Head of caudate nucleus (tissue), 42 donors: ENCODE measurements around the gene RPLP2.

Source experiments
- DNase-seq, 42 donors: peaks; one replicate each; pipeline versions ENCODE4 v3.0.0 to v3.0.0-alpha.2; 2020 to 2021; ENCODE audit warnings: mixed read lengths in 7 of 42
- intact Hi-C: fragments of 100-400 bp; cut with DNase I; formaldehyde crosslinking; loops from one replicate; pipeline ENCODE4 v1.15.0; 2022

Gene RPLP2

DNA sequence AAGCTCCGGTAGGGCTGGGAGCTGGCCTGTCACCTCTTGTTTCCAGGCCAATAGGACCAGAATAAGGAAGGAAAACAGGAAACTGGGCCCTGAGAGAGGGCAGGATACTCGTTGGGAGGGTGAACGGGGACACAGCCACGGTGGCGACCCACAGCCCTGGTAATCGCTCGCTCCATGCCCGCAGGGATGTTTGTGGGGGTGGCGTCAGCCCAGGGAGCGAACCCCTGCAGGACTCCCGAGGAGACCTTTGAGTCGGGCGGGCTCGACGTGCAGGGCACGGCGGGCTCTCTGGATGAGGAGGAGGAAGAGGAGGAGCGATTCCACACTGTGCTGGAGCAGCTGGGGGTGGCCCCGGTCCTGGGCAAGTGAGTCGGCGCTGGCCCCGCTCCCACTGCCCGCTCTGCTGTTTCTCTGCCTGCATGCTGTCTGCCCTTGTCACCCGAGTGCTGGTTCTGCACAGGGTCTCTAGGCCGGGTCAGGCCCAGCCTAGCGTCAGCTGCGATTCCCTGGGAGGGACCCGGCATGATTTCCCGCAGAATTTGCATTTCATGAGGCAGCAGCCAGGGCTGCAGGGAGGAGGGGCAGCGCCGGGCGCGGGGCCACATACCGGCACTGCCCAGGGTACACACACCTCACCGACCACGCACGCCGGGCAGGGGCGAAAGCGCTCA lies 19.5 kb downstream of the RPLP2 start:
- peak in 1 of 42 donors; percentile 54 for DNase-seq
- intact Hi-C loops = no loop called here

DNA sequence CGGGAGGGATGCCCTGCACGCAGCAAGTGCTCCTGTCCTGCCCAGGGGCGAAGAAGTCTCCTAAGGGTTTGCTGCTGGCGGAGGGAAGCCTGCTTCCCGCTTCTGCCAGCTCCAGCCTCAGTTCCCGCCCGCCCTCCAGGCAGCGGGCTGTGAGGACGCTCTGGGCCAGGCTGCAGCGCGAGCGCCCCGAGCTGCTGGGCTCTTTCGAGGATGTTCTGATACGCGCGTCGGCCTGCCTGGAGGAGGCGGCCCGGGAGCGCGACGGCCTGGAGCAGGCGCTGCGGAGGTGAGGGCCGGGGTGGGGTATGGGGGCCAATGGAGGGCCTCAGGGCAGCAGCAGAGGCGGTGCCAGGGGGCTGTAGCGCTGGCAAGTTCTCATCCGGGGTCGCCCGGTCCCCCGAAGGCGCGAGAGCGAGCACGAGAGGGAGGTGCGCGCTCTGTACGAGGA lies 20.1 kb downstream of the RPLP2 start:
- intact Hi-C loops = no loop called here
- DNase-seq = no peak

DNA sequence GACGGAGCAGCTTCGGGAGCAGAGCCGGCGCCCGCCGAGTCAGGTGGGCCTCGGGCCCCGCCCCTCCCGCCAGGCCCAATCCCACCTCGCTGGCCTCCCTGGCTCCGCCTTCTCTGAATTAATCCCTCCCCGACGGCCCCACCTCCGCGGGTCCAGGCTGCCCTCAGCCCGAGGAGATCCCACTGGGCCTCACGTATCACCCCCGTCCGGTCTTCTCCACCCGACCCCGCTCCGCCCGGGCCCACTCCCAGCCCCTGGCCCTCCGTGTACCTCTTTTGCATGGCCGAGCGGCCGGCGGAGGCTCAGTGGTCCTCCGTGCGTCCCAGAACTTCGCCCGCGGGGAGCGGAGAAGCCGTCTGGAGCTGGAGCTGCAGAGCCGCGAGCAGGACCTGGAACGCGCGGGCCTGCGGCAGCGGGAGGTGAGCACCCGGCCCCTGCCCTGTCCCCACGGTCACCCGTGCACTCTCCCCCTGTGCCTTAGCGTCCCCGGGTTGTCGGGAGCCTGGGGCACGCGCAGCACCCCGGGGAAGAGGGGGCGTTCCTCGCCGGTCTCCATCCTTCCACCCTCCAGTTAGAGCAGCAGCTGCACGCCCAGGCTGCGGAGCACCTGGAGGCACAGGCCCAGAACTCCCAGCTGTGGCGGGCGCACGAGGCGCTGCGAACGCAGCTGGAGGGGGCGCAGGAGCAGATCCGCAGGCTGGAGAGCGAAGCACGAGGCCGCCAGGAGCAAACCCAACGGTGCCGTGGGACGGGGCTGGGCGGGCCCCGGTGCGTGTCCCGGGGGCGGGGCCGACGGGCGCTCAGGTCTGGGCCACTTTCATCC lies 20.7 kb downstream of the RPLP2 start:
- intact Hi-C loops = no loop called here
- DNase-seq = peak in 37 of 42 donors; percentile 48 to 82 (median 70)

DNA sequence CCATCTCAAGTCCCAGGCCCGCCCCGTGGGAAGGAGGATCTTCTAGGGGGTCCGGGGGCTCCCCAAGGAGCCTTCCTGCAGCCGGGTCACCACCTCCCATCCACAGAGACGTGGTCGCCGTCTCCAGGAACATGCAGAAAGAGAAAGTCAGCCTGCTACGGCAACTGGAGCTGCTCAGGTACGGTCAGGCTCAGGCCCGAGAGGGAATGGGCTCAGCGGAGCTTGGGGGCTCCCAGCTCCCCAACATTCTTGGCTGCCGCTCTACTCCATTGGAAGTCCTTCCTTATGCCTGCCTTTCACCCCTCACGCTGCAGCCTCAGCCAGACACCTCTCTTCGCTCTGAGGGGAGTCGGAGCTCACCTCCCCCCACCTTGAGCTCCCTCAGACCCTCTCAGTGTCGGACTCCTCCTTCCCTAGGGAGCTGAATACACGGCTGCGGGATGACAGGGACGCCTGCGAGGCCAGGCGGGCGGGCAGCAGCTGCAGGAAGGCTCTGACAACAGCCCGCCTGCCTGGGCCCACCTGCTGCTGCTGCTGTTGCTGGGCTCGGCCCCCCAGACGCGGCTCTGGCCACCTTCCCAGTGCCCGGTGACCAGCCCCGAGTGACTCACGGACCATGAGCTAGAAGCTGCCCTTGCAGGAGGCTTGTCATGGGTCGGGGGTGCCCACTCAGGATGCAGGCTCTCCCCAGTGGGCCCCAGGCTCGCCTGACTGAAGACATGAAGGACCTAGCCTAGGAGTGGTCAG lies 21.5 kb downstream of the RPLP2 start:
- intact Hi-C loops = no loop called here
- DNase-seq = no peak

DNA sequence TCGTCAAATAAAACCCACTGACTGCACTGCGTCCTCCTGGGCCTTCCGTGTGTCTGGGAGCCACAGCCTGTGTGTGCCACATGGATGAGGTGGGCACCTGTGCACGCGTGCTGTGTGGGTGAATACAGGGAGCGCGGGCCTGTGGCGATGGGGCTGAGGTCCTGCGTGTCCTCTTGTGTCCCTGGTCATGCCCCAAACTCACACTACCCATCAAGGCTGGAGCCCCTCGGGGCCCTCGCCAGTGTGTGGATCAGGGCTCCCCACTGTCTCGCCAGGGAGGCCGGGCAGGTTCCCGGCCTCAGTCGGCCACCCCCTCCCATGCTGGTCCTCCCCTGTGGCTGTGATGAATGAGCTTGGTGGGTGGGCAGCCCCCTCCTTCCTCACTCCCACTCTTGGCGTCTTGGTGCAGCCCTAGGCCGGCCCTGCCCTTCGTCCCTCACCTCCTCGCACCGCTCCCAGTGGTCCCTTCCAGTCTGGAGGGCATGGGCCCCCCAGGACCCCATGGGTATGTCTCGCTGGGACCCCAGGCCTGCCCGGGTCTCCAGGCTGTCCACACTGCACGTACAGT lies 22.3 kb downstream of the RPLP2 start:
- intact Hi-C loops = no loop called here
- no peak for DNase-seq

DNA sequence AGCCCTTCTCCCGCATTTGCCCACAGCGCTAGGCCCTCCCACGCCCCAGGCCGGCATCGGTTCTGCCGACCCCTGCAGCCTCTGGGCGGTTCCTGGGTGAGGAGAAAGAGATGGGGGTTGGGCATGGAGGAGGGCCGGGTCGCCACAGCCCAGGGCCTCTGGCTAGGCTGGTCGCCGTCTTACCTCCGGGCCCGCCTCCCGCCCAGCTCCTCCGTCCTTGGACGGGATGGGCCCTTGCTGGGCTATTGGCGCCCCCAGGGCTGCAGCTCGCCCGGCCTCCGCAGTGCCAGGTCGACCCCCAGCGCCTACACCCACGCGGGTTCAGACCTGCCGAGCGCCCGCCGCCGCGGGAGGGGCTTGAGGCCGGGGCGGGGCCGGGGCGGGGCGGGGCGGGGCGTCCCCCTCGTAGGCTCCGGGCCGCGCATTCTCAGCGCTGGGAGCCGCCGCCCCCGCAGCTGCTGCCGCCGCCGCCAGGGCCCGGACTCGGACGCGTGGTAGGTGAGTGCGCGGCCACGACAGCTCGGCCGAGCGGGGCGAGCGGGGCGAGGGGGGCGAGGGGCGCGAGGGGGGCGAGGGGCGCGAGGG lies 22.9 kb downstream of the RPLP2 start, which contains the start of gene CD151:
Gene CD151 (plus strand): TSS at position 424 of the 585 bp plus-strand sequence. CDS start 3,118 bp downstream, outside the sequence.
- peak in 16 of 42 donors; percentile 27 to 66 (median 50) for DNase-seq
- intact Hi-C loops = no loop called here

DNA sequence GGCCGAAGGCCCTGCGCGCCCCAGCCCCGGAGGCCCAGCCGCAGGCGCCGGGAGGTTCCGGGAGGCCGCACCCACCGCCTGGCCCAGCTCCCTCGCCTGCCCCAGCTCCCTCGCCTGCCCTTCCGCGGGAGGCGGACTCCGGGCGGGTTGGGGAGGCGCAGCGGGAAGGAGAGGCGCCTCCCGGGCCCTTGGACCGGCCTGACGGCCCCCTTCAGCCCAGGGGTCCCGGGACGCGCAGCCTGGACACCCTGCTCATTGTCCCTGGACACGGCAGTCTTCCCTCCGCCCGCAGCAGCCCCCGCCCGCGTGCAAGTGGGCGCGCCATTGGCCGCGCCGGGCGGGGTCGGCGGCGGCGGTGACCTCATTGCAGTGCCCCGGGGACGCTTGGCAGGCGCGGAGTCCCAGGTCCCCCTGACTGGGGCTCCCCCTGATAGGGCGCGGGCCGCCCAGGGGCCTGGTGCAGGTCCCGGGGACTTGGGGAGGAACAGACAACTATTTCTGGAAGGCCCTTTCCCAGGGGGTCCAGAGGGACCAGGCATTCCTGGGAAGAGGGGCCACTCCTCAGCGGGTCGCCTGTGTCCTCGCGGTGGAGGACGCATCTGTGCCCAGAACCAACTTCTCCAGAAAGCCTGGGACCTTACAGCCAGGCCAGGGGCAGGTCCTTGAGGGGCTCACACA lies 23.5 kb downstream of the RPLP2 start:
- intact Hi-C loops = no loop called here
- peak in 1 of 42 donors; percentile 37 for DNase-seq

DNA sequence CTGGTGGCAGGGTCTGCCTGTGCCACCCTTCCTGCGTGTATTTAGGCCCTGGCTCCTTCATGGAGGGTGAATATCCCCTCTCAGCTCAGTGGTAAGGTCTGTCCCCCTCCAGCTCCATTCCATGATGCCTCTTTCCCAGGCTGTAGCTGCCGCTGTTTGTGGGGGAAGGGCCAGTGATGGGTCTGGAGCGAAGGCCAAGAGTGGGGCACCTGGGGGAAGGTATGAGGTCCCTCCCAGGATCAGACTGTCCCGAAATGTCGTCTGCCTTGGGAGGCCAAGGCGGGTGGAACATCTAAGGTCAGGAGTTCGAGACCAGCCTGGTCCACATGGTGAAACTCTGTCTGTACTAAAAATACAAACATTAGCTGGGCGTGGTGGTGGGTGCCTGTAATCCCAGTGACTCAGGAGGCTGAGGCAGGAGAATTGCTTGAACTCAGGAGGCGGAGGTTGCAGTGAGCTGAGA lies 24.1 kb downstream of the RPLP2 start:
- intact Hi-C loops = no loop called here
- DNase-seq = no peak

DNA sequence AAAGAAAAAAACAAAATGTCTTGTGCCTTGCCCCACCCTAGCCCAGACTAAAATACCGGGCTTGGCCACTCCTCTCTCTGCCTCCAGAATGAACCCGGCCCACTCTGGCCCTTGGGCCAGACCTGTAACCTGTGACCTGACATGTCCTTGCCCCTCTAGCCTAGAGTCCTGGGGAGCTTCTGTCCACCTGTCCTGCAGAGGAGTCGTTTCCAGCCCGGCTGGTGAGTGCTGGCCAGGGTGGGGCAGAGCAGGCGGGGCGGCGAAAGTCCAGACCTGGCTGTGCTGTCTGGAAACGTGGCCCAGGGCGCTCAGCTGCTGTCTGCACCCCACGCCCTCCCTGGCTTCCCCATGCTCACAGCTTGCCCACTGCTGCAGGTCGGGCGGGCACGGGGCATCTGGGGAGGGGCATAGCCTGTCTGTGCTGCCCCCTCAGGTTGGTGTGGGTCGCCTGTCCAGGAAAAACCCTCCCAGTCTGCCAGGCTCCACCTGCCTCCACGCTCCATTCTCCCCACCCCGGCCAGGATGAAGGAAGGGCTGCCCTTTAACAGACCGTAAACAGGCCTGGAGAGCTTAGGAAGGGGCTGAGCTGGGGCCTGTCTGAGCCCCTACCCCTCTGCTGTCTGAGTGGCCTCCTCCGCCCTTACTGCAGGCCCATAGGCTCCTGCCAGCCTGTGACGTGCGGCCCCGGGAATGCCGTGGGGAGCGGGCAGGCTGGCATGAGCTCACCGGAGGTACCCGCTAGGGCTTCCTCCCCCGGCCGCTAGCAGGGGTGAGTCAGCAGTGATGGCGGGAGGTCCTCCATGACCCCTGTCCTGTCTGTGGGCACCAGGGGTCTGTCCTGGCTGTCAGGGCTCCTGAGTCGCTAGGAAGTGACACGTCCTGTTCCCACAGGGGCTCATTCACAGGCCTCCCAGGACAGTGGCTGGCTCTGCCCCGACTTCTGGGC lies 24.9 kb downstream of the RPLP2 start:
- DNase-seq = peak in 8 of 42 donors; percentile 41 to 79 (median 58)

DNA sequence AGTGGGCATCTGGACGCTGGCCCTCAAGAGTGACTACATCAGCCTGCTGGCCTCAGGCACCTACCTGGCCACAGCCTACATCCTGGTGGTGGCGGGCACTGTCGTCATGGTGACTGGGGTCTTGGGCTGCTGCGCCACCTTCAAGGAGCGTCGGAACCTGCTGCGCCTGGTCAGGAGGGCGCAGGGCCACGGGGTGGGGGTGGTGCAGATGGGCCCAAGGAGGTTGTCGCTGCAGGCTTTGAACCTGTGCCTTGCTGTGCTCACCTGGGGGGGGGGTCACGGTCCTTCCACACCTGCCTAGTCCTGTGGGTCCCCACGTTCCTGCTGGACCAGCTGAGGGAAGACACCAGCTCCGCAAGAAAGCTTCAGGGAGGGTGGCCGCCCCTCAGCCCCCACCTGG lies 26.5 kb downstream of the RPLP2 start:
- intact Hi-C loops = no loop called here
- DNase-seq = no peak

More for the DNA sequence above, 24.9 kb downstream of the RPLP2 start:
- intact Hi-C loops = no loop called here

DNA sequence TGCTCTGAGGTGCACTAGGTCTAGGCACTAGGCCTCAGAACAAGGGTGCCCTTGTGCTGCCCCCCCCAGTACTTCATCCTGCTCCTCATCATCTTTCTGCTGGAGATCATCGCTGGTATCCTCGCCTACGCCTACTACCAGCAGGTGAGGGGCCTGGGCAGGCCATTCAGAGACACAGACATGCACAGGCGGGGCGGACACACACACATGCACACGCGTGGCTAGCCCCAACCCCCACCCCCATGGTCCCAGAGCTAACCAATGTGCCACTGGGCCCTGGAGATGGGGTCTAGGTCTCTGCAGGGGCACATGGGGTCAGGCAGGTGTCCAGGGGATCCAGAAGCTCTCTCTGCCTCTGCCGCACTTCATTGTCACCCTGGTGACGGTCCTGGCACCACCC lies 26.9 kb downstream of the RPLP2 start:
- no peak for DNase-seq

DNA sequence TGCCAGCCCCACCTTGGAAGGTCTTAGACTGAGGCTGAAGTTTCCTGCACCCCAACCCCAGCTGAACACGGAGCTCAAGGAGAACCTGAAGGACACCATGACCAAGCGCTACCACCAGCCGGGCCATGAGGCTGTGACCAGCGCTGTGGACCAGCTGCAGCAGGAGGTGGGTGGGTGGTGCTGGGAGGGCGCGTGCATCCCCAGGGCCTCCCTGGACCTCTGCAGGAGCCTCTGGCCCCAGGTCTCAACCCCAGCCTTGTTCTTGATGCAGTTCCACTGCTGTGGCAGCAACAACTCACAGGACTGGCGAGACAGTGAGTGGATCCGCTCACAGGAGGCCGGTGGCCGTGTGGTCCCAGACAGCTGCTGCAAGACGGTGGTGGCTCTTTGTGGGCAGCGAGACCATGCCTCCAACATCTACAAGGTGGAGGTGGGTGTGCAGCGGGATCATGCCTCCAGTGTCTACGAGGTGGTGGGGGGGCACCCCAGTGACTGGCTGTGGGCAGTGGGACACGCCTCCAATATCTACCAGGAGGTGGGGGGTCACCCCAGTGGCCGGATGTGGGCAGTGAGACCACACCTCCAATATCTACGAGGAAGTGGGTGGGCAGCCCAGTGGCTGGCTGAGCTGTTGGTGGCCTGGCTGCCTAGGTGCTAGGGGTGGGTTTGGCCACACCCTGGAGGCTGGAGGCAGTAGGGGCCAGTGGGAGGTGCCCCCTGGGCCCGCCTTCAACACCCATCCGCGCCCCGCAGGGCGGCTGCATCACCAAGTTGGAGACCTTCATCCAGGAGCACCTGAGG lies 27.6 kb downstream of the RPLP2 start:
- DNase-seq = no peak

More for the DNA sequence above, 26.9 kb downstream of the RPLP2 start:
- intact Hi-C loops = no loop called here

DNA sequence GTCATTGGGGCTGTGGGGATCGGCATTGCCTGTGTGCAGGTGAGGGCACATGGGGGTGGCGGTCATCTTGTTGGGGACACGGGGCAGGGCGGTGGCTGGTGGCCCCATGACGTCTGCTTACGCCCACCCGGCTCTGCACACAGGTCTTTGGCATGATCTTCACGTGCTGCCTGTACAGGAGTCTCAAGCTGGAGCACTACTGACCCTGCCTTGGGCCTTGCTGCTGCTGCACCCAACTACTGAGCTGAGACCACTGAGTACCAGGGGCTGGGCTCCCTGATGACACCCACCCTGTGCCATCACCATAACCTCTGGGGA lies 28.2 kb downstream of the RPLP2 start:
- no peak for DNase-seq
- intact Hi-C loops = no loop called here

More for the DNA sequence above, 27.6 kb downstream of the RPLP2 start:
- intact Hi-C loops = no loop called here

DNA sequence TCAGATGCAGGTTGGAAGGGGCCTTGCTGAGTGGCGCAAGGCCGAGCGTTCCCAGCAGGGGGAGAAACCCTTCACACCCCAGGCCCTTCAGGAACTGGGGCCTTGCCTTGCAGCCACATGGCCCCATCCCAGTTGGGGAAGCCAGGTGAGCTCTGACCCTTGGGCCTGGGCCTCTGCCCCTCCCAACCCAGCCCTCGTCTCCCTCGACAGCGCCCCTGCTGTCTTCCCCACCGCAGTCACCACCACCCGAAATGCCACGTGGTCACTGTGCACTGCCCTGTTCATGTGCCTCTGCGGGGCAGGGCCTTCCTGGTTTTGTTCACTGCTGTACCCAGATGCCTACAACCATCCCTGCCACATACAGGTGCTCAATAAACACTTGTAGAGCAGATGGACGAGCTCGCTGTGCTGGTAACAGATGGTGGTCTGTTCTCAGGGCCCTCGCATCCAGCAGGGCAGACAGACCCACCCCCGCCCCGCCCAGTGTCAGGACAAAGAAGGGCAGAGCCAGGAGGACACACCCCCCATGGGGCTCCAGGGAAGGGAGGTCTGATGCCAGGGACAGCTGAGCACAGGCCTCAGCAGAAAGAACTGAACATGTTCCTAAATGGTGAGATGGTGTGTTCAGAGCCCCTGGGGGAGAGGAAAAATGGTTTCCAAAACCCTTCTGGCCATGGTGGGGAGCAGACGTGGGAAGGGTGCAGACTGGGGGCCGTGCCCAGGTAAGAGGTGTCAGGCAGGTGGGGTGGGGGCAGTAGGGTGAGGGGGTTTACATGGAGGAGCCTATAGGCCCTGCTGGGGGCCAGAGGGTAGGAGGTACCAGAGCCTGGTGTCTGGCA lies 28.9 kb downstream of the RPLP2 start:
- no peak for DNase-seq
- intact Hi-C loops = no loop called here

DNA sequence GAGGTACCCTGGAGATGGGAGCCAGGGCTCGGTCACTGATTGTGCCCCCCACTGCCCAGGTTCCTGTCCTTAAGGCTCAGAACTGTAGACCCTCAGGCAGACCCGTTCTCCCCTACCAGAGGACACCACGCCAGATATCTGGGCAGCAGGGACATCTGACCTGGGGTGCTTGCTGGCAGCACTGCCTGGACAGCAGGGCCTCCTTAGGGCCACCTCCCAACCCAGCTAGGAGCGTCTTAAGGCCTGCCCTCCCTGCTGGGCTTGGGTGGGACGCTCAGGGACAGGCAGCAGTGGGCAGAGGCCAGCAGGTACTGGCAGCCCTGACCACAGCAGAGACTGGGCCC lies 29.5 kb downstream of the RPLP2 start:
- intact Hi-C loops = no loop called here
- DNase-seq = no peak
